Measurements from ENCODE around the gene AEBP1.

The AEBP1 gene

GRCh38 chr7:44103923-44104859 lies at the start of gene AEBP1:
Gene AEBP1, plus strand, starts transcription at chr7:44104345. Its CDS starts 321 bp downstream, at chr7:44104666.
- H3K27ac Mint-ChIP-seq, result no peak within 1 kb of the TSS
- peak; percentile 53 for DNase-seq
- H3K27me3 Mint-ChIP-seq, result peaks cover 61% of the 10 kb centered on the region
- no peaks in the 10 kb centered on the region for H3K9me3 Mint-ChIP-seq
- peak within 1 kb of the TSS; percentile 47 for H3K4me3 Mint-ChIP-seq
- CTCF ChIA-PET, result interaction anchor here (0.6 to 0.9 kb wide), 2 partner anchors 23 to 27 kb away, joined by 3 read pairs; no protein-coding TSS in a partner anchor
- no peaks in the 10 kb centered on the region for H3K36me3 Mint-ChIP-seq
- H3K4me1 Mint-ChIP-seq, result peaks cover 3% of the 10 kb centered on the region

- H3K9me3 Mint-ChIP-seq, result no peaks in the 10 kb centered on the region
- CTCF ChIA-PET, result no interaction called here
- H3K36me3 Mint-ChIP-seq, result peaks cover 73% of the 10 kb centered on the region
- peaks cover 17% of the 10 kb centered on the region for H3K4me1 Mint-ChIP-seq
- no peak for DNase-seq
- H3K27ac Mint-ChIP-seq, result no peak overlapping the region
- H3K27me3 Mint-ChIP-seq, result no peaks in the 10 kb centered on the region
- no peak overlapping the region for H3K4me3 Mint-ChIP-seq
Observed at GRCh38 chr7:44056681-44057080, 47.5 kb upstream of the AEBP1 start.

- peaks cover 70% of the 10 kb centered on the region for H3K36me3 Mint-ChIP-seq
- no peak overlapping the region for H3K27ac Mint-ChIP-seq
- H3K27me3 Mint-ChIP-seq, result no peaks in the 10 kb centered on the region
- CTCF ChIA-PET, result no interaction called here
- peaks cover 11% of the 10 kb centered on the region for H3K4me1 Mint-ChIP-seq
- DNase-seq, result no peak
- no peaks in the 10 kb centered on the region for H3K9me3 Mint-ChIP-seq
- H3K4me3 Mint-ChIP-seq, result no peak overlapping the region
Observed at GRCh38 chr7:44057181-44057848, 46.8 kb upstream of the AEBP1 start.

GRCh38 chr7:44057849-44058758 lies 46.0 kb upstream of the AEBP1 start:
- Mint-ChIP-seq H3K36me3 (peaks cover 66% of the 10 kb centered on the region), H3K9me3 (no peaks in the 10 kb centered on the region), H3K4me3 (no peak overlapping the region), H3K27ac (no peak overlapping the region), H3K27me3 (no peaks in the 10 kb centered on the region), H3K4me1 (peaks cover 7% of the 10 kb centered on the region)
- DNase-seq, result no peak
- CTCF ChIA-PET, result no interaction called here

- no peak overlapping the region for H3K27ac Mint-ChIP-seq
- no peaks in the 10 kb centered on the region for H3K9me3 Mint-ChIP-seq
- H3K27me3 Mint-ChIP-seq, result no peaks in the 10 kb centered on the region
- peaks cover 66% of the 10 kb centered on the region for H3K36me3 Mint-ChIP-seq
- no peak for DNase-seq
- CTCF ChIA-PET, result no interaction called here
- no peak overlapping the region for H3K4me3 Mint-ChIP-seq
- H3K4me1 Mint-ChIP-seq, result peaks cover 7% of the 10 kb centered on the region
Observed at GRCh38 chr7:44058759-44059218, 45.4 kb upstream of the AEBP1 start.

GRCh38 chr7:44059219-44060090 lies 44.7 kb upstream of the AEBP1 start:
- no peaks in the 10 kb centered on the region for H3K9me3 Mint-ChIP-seq
- H3K27ac Mint-ChIP-seq, result no peak overlapping the region
- peaks cover 3% of the 10 kb centered on the region for H3K27me3 Mint-ChIP-seq
- no peak for DNase-seq
- H3K4me1 Mint-ChIP-seq, result peaks cover 7% of the 10 kb centered on the region
- no peak overlapping the region for H3K4me3 Mint-ChIP-seq
- H3K36me3 Mint-ChIP-seq, result peaks cover 64% of the 10 kb centered on the region
- CTCF ChIA-PET, result no interaction called here

- Mint-ChIP-seq H3K4me1 (peaks cover 10% of the 10 kb centered on the region), H3K27me3 (peaks cover 9% of the 10 kb centered on the region), H3K27ac (no peak overlapping the region), H3K9me3 (no peaks in the 10 kb centered on the region), H3K36me3 (peaks cover 59% of the 10 kb centered on the region), H3K4me3 (no peak overlapping the region)
- CTCF ChIA-PET, result no interaction called here
- DNase-seq, result no peak
Observed at GRCh38 chr7:44060091-44060947, 43.8 kb upstream of the AEBP1 start.

GRCh38 chr7:44060948-44061644 lies 43.0 kb upstream of the AEBP1 start:
- Mint-ChIP-seq H3K36me3 (peaks cover 51% of the 10 kb centered on the region), H3K9me3 (no peaks in the 10 kb centered on the region)

GRCh38 chr7:44061645-44062179 lies 42.4 kb upstream of the AEBP1 start:
- H3K9me3 Mint-ChIP-seq, result no peaks in the 10 kb centered on the region
- peaks cover 21% of the 10 kb centered on the region for H3K27me3 Mint-ChIP-seq
- H3K4me3 Mint-ChIP-seq, result no peak overlapping the region
- peaks cover 3% of the 10 kb centered on the region for H3K4me1 Mint-ChIP-seq
- no peak overlapping the region for H3K27ac Mint-ChIP-seq
- peaks cover 46% of the 10 kb centered on the region for H3K36me3 Mint-ChIP-seq
- DNase-seq, result no peak
- CTCF ChIA-PET, result no interaction called here

More at GRCh38 chr7:44060948-44061644, 43.0 kb upstream of the AEBP1 start:
- Mint-ChIP-seq H3K4me1 (peaks cover 4% of the 10 kb centered on the region), H3K27me3 (peaks cover 17% of the 10 kb centered on the region), H3K4me3 (no peak overlapping the region), H3K27ac (no peak overlapping the region)
- DNase-seq, result no peak
- CTCF ChIA-PET, result no interaction called here

- CTCF ChIA-PET, result no interaction called here
Observed at GRCh38 chr7:44062180-44062902, 41.8 kb upstream of the AEBP1 start.

GRCh38 chr7:44062903-44063295 lies 41.2 kb upstream of the AEBP1 start:
- CTCF ChIA-PET, result no interaction called here
- Mint-ChIP-seq H3K4me3 (no peak overlapping the region), H3K27ac (no peak overlapping the region), H3K27me3 (peaks cover 33% of the 10 kb centered on the region), H3K4me1 (peaks cover 3% of the 10 kb centered on the region), H3K36me3 (peaks cover 37% of the 10 kb centered on the region), H3K9me3 (no peaks in the 10 kb centered on the region)
- no peak for DNase-seq

More at GRCh38 chr7:44062180-44062902, 41.8 kb upstream of the AEBP1 start:
- DNase-seq, result no peak
- H3K9me3 Mint-ChIP-seq, result no peaks in the 10 kb centered on the region
- H3K4me1 Mint-ChIP-seq, result peaks cover 3% of the 10 kb centered on the region
- peaks cover 42% of the 10 kb centered on the region for H3K36me3 Mint-ChIP-seq
- no peak overlapping the region for H3K4me3 Mint-ChIP-seq
- H3K27ac Mint-ChIP-seq, result no peak overlapping the region
- peaks cover 28% of the 10 kb centered on the region for H3K27me3 Mint-ChIP-seq

Measured in activated naive CD4-positive, alpha-beta T cell treated with anti-CD3 and anti-CD28 coated beads, Interleukin-2, amount 10 ng/mL, durations not matched to agents 7 days and 5 days (primary cell).